Heart left ventricle (tissue), 16 donors: ENCODE results near the gene GGT6. TPM values are rescaled to one million over a fixed set of nuclear protein-coding genes. Genes with fewer than 3 reads are reported as not detected.
"Not testable (repeated sequence)": the region's sequence is repeated elsewhere in the genome, so short reads cannot be mapped to it uniquely, and the experiment has no call there.

ENCODE experiments used
- ATAC-seq, 4 donors: fragments of 200-7000 bp; cut with Tn5 transposase; one replicate each; pipeline ENCODE4 v1.9.1; 2020 to 2022; ENCODE audit warnings: moderate library complexity in 4 of 4, mild to moderate bottlenecking in 3 of 4, moderate number of reproducible peaks in 1 of 4
- DNase-seq, 5 donors: peaks; one replicate each; pipeline ENCODE4 v3.0.0-alpha.2; 2020
- H3K27ac ChIP-seq, 12 donors: fragments of 200-600 bp; sonication (generic) in 4 of 12; one replicate each; pipeline versions ENCODE4 v1.5.0 to v1.8.0; 2016 to 2022; ENCODE audit warnings: mild to moderate bottlenecking in 2 of 12
- H3K27me3 ChIP-seq, 9 donors: fragments of 200-600 bp; sonication (generic) in 2 of 9; one replicate each; pipeline versions ENCODE4 v1.5.1 to v1.8.0; 2016 to 2022; ENCODE audit warnings: mild to moderate bottlenecking in 3 of 9
- H3K36me3 ChIP-seq, 9 donors: fragments of 200-600 bp; sonication (generic) in 2 of 9; one replicate each; pipeline versions ENCODE4 v1.5.0 to v1.8.0; 2018 to 2022; ENCODE audit warnings: mild to moderate bottlenecking in 2 of 9
- H3K4me1 ChIP-seq, 12 donors: fragments of 200-600 bp; sonication (generic) in 4 of 12; one replicate each; pipeline versions ENCODE4 v1.5.0 to v1.8.0; 2016 to 2022; ENCODE audit warnings: mild to moderate bottlenecking in 3 of 12
- H3K4me3 ChIP-seq, 12 donors: fragments of 200-600 bp; sonication (generic) in 4 of 12; one replicate each; pipeline versions ENCODE4 v1.5.0 to v1.8.0; 2017 to 2022; ENCODE audit warnings: mild to moderate bottlenecking in 9 of 12, moderate library complexity in 4 of 12
- H3K9me3 ChIP-seq, 12 donors: fragments of 200-600 bp; sonication (generic) in 4 of 12; one replicate each; pipeline versions ENCODE4 v1.5.0 to v1.8.0; 2016 to 2022; ENCODE audit warnings: mild to moderate bottlenecking in 1 of 12
- POLR2A ChIP-seq, 2 donors: fragments of 450-650 bp; IDR thresholded peaks; one replicate each; pipeline ENCODE4 v1.6.1; 2017; ENCODE audit warnings: antibody characterized with exemption in 2 of 2, mild to moderate bottlenecking in 2 of 2, moderate library complexity in 2 of 2
- WGBS, 4 donors: extraction: QIAGEN DNeasy Blood & Tissue Kit in 2 of 4; methylation state at CpG; one replicate each; pipeline versions ENCODE4 v1.1.5 to v1.1.7; 2013 to 2018; 5-methylcytosine and 5-hydroxymethylcytosine counted together
- intact Hi-C, 10 donors: fragments of 100-400 bp; cut with DNase I; formaldehyde crosslinking; loops; one replicate each; pipeline versions ENCODE4 v1.11.1 to v1.14.2; 2022
- polyA plus RNA-seq, 2 donors: library from polyadenylated mRNA; stranded (reverse); fragments of 200-250 nt; gene quantifications; one replicate each; pipeline ENCODE4 v1.2.3, GENCODE V29; 2013
- total RNA-seq, 9 donors: library from RNA; depleted of rRNA in 2 of 9; stranded (reverse); fragments of >200 nt in 2 of 9; fragmentation: NEBNext Ultra II Directional in 3 of 9; extraction: Animal tissue kit (Norgen Biotek cat#: 25700) in 3 of 9; gene quantifications; one replicate each; pipeline versions ENCODE4 v1.1.0 to v1.2.4, GENCODE V29; 2016 to 2023
- TF ChIP-seq, protein P1 (sequence below), 12 donors: fragments of 200-600 bp; sonication (generic) in 4 of 12; IDR thresholded peaks; one replicate each; pipeline versions ENCODE4 v1.5.0 to v1.8.0; 2018 to 2022; ENCODE audit warnings: antibody characterized with exemption in 12 of 12, mild to moderate bottlenecking in 5 of 12
- donor health status: ischemic (EF 13 %, LVEDD 7.1; RV severe dilation, severe dysfunction).
- donor health status: healthy with polysubstance abuse.
- donor health status: DM: no; HTN: yes; CAD: no.
- donor health status: DM: no; HTN: no; CAD: no.
- donor health status: ischemic (EF 25% LVEDD 6.9; RV normal size, moderate dysfunction).
- donor health status: ischemic (EF 25% LVEDD 5.7; RV mildly dilated, moderate dysfunction).
- donor health status: healthy.
- donor health status: DM: yes; HTN: yes; CAD: no.
- donor health status: ischemic (EF 35%, LVEDD 5.7; RV mildly dilated, moderate dysfunction).
- donor health status: nonischemic (EF 11% LVEDD 7.7; RV severe dilation, severe dysfunction).
- donor health status: DM: yes; HTN: yes; CAD: no.
- donor health status: PGD.
- donor health status: ischemic (EF 29% LVEDD 5.4; RV normal size, mild dysfunction).
- donor health status: nonischemic (EF 23%, LVEDD 6.1; RV moderate dilation, normal function).

GGT6 gene
- total and polyA plus RNA-seq, 11 donors: not detected

DNA sequence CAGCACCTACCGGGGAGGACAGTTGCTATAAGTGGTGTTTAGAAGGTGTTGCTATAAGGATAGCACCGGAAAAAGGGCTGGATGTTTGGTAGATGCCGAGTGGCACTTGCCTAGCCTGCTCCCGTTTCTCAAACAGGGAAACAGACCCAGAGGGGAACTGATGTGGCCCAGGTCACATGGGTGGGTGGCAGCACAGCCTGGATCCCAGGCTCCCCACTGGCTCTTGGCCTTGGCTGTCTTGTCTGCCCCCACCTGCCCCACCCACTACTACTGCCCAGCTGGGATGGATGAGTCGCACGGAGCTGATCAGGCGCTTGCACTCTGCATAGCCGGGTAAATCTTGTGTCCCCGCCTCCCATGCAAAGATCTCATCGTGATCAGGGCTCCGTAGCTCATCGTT, 31.2 kb upstream of the GGT6 start:
- peaks cover 0 to 62% (median 12%) of the 10 kb centered on the region in 12 donors for H3K4me1 ChIP-seq
- H3K27ac ChIP-seq: peak overlapping the region in 4 of 12 donors; percentile 5 to 50 (median 44)
- 58 to 70% (median 61%) methylated on average over 7 to 12 of the region's 12 CpGs for WGBS, 4 donors
- peak in 3 of 4 donors; percentile 1 to 3 (median 2) for ATAC-seq
- H3K27me3 ChIP-seq: no peaks in the 10 kb centered on the region
- no peak for TF ChIP-seq POLR2A (IDR thresholded peaks at IDR 0.05)
- TF ChIP-seq, protein P1, sequence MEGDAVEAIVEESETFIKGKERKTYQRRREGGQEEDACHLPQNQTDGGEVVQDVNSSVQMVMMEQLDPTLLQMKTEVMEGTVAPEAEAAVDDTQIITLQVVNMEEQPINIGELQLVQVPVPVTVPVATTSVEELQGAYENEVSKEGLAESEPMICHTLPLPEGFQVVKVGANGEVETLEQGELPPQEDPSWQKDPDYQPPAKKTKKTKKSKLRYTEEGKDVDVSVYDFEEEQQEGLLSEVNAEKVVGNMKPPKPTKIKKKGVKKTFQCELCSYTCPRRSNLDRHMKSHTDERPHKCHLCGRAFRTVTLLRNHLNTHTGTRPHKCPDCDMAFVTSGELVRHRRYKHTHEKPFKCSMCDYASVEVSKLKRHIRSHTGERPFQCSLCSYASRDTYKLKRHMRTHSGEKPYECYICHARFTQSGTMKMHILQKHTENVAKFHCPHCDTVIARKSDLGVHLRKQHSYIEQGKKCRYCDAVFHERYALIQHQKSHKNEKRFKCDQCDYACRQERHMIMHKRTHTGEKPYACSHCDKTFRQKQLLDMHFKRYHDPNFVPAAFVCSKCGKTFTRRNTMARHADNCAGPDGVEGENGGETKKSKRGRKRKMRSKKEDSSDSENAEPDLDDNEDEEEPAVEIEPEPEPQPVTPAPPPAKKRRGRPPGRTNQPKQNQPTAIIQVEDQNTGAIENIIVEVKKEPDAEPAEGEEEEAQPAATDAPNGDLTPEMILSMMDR (IDR thresholded peaks at IDR 0.05): no peak
- intact Hi-C loops: no loop called here
- H3K36me3 ChIP-seq: no peaks in the 10 kb centered on the region
- DNase-seq: no peak
- no peaks in the 10 kb centered on the region for H3K9me3 ChIP-seq
- H3K4me3 ChIP-seq: no peak overlapping the region

DNA sequence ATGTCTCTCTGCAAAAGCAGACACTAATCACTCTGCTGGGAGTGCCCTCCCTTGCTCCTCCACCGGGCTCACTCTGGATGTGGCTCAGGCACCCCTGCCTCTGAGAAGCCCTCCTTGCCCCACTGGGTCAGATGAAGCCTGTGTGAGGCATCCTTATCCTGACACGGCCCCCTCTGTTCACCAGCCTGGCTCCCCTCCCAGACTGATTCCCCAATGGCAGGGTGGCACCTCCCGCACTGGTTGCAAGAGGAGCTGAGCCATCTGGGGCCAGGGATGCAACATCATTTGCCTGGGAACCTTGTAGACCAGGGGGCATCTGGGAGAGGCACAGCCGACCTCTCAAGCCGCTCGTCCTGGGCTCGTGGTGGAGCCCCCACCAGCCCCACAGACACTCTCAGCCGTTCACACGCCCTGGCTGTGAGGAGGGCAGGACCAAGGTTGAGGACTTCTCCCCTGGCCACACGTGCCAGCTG, 30.6 kb upstream of the GGT6 start:
- no peaks in the 10 kb centered on the region for H3K9me3 ChIP-seq
- H3K27ac ChIP-seq: peak overlapping the region in 4 of 12 donors; percentile 5 to 50 (median 44)
- ATAC-seq: no peak
- WGBS, 4 donors: 43 to 67% (median 66%) methylated on average over 3 to 10 of the region's 10 CpGs
- peaks cover 0 to 66% (median 12%) of the 10 kb centered on the region in 12 donors for H3K4me1 ChIP-seq
- no peak for TF ChIP-seq POLR2A (IDR thresholded peaks at IDR 0.05)
- TF ChIP-seq, protein P1 (IDR thresholded peaks at IDR 0.05): no peak
- no peak for DNase-seq
- H3K4me3 ChIP-seq: no peak overlapping the region
- H3K36me3 ChIP-seq: no peaks in the 10 kb centered on the region
- H3K27me3 ChIP-seq: no peaks in the 10 kb centered on the region
- intact Hi-C loops: no loop called here

DNA sequence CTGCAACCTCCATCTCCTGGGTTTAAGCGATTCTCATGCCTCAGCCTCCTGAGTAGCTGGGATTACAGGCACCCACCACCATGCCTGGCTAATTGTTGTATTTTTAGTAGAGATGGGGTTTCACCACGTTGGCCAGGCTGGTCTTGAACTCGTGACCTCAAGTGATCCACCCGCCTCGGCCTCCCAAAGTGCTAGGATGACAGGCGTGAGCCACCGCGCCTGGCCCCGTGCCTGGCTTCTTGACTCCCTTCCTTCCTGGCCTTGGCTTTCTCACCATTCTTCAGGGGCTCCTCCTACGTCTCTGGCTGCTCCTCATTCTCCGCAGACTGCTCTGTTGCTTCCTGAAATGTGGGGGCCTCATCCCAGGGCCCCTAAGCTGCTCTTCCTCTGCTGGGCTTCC, 29.7 kb upstream of the GGT6 start:
- H3K36me3 ChIP-seq, intact Hi-C loops, DNase-seq, H3K9me3 ChIP-seq, ATAC-seq, H3K4me3 ChIP-seq, H3K27me3 ChIP-seq: not testable (repeated sequence)
- H3K4me1 ChIP-seq: peaks cover 0 to 76% (median 15%) of the 10 kb centered on the region in 12 donors
- H3K27ac ChIP-seq: peak overlapping the region in 2 of 12 donors; percentile 43 to 44
- WGBS, 4 donors: 49 to 73% (median 58%) methylated on average over 11 of the region's 11 CpGs

DNA sequence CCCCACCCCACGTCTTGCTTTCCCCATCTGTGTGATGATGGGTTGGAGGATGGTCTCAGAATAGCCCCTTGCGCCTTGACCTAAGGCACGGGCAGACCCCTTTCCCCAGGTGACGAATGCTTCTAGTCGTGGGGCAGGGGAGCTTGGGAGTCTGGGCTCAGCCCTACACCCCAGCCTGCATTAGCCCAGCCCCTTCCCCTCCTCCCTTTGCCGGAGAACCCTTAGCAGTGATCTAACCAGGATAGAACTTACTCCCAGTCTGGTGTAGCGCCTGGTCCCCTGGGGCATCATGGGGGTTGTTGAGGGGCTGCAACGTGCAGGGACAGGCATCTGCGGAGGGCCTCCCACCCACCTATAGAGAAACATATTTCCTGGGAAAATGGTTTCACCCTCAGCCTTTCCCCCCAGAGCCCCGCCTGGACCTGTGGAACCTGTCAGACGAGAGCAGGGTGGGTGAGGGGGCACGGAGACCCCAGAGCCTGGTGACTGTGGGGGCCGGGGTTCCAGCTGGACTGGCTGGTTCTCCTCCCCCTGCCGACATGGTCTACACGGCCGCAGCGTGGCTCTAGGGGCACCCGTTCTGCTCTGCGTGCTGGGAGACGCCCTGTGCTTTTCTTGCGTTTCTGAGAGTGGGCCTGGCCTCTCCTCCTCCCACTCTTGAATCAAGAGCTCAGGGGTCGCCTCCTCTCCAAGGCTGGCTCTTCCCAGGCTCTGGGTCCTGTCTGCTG, 28.7 kb upstream of the GGT6 start:
- Histone ChIP-seq H3K4me3 (no peak overlapping the region), H3K27ac (peak overlapping the region in 5 of 12 donors; percentile 66 to 86 (median 83)), H3K9me3 (no peaks in the 10 kb centered on the region), H3K4me1 (peaks cover 0 to 85% (median 16%) of the 10 kb centered on the region in 12 donors), H3K36me3 (no peaks in the 10 kb centered on the region), H3K27me3 (peaks cover 0 to 12% (median 3%) of the 10 kb centered on the region in 9 donors)
- TF ChIP-seq POLR2A (IDR thresholded peaks at IDR 0.05): no peak
- TF ChIP-seq, protein P1 (IDR thresholded peaks at IDR 0.05): no peak
- no peak for DNase-seq
- ATAC-seq: no peak
- intact Hi-C loops: no loop called here
- WGBS, 4 donors: 79 to 87% (median 85%) methylated on average over 16 to 22 of the region's 22 CpGs
